Renal cortical epithelial cell (primary cell): ENCODE data around the gene PRDM11. TPM values are rescaled to one million over a fixed set of nuclear protein-coding genes. Genes with fewer than 3 reads are reported as not detected.

Source experiments
- DNase-seq: peaks from one replicate; pipeline ENCODE4 v3.0.0-alpha.2; 2011; ENCODE audit warnings: low read depth
- total RNA-seq: library from RNA; depleted of rRNA; stranded (reverse); fragments of >200 nt; gene quantifications from 2 replicates; pipeline ENCODE4 v1.2.3, GENCODE V29; 2014

The PRDM11 gene
- total RNA-seq, 1 donor from 2014 or later, result 10.1 TPM

DNA sequence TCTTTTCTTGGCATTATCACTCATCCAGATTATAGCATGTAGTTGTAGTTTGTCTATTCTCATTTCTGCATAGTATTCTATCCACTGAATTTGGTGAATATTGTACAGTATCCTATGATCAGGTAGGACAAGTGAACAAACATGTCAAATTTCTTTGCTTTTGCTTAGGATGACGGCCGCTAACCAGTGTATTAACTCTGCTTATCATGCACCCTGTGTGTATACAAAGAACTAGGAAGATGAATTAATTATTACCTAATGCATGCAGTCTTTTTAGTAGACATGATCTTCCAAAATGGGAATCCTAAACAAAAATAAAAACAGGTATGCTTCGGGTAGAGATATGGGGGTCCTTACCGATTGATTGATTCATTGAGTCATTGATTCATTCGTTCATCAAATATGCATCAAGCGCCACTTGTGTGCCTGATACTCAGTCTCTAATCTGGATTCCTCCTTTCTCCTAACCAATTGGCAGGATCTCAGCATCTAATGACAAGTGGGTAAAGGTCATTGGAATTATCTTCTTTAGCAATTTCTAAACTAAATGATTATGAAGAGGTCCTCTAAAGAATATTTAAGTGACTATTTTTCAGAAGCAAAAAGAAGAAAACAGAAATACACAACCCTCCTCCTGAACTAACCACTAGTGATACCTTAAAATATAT lies 27.9 kb downstream of the PRDM11 start:
- DNase-seq, result no peak

DNA sequence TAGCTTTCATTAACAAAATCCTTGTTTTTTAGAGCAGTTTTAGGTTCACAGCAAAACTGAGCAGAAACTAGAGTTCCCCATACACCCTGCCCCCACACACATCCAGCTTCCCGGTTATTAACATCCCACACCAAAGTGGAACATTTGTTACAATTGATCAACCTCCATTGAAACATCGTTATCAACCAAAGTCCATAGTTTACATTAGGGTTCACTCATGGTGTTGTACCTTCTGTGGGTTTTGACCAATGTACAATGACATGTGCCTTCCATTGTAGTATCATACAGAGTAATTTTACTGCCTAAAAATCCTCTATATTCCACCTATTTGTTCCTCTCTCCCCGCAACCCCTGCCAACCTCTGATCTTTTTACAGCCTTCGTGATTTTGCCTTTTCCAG lies 28.5 kb downstream of the PRDM11 start:
- DNase-seq, result no peak

DNA sequence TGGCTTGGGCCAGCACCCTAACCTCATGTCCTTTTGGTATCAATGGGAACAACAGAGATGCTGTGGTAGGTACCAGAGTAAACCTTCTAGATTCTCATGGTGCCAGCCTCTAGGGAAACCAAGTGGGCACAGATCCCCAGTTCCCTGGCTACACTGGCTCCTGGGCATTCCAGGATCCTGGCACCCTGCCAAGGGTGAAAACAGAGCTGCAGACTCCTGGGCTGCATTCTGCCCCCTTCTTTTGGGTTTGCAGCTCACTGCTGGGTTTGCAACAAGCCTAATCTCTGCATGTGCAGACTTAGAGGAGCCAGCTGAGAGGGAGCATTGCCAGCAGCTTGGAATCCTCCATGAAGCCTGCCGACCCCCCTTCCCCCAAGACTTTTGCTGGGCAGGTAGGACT lies 30.6 kb downstream of the PRDM11 start:
- no peak for DNase-seq

DNA sequence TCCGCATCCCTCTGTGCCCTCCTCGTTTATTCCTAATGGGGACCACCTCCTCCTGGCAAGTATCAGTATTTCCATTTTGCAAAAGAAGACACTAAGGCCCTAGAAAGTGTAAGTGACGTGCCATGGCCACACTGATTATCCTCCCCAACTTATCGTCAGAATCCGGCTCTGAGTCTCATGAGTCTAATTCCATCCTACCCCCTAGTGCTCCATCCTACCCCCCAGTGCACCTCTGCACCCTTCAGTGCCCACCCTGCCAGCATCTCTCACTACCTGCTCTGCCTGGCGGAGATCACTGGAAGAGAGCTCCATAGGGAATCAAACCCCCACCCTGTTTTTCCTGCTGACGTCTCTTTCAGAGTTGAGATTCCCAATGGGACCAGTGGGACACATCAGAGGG lies 31.8 kb downstream of the PRDM11 start:
- DNase-seq, result no peak

DNA sequence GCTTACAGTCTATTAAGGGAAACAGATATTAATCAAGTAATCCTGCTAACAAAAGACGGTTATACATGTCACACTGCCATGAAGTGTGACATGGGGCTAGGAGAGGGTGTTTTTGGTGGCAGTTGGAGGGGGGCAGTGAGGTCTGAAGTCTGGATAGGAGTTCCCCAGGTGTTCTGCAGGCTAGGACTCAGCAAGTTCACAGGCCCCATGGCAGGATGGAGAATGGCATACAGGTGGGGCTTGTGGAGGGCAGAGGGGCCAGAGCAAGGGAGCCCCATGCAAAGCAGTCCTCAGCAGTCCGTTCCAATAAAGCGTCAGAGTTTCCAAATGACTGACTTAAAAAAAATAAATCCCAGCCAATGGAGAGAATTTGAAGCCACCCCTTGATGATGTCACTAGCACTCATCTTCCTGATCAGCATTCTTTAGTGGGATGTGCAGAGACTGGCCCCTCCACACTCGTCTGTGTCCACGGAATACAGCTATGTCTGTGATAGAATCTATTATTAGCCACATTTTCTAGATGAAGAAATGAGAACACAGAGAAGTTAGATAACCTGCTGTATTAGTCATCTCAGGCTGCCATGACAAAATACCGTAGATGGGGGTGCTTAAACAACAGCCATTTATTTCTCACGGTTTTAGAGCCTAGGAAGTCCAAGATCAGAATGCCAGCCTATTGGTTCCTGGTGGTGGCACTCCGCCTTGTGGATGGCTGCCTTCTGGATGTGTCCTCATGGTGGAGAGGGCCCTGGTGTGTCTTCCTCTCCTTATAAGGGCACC lies 32.6 kb downstream of the PRDM11 start:
- DNase-seq, result peak; percentile 36

DNA sequence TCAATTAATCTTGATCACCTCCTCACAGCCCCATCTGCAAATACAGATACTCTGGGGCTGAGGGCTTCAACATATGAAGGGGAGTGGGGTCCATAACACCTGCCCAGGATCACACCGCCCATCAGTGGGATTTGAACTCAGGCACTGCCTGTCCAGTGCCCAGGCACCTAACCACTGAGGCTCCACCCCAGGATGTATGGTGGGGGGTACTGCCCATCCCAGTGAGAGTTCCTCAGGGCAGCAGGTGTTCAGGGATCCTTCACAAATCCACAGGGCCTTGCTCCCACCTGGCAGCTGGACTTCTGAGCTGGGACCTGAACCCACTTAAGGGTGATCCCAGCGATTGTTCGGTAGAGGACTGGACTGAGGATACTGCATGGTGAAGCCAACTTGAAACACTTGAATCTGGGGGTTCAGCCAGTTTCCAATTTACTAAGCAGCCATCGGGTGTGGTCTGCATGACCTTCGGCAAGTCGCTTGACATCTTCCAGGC lies 33.3 kb downstream of the PRDM11 start:
- no peak for DNase-seq

DNA sequence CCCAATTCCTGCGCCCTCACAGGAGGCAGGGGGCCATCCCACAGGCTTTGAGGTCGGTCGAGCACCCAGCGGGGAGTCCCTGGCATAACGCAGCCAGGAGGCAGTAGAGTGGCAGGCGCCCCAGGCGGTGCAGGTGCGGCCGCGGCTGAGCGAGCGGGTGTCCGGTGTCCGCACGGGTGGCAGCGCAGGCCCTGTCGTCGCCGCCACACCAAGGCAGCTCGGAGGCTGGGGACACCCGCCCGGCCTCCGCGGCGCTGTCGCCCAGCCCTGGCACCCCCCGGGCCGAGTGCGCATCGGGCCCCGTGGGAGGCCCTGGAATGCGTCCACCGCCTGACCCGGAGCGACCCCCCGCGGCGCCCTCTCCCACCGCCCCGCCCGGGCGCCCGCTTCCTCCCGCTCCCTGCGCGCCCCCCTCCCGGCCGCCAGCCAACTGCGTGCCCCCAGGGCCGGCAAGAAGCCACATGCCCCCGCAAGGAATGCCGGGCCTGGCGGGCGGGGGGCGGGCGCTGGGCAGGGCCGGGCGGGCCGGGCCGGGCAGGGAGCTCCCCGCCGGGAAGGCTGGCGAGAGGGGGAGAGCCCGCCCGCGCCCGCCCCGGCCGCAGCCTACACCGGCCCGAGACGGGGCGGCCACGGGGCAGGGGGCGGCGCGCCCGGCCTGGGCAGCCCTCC lies 33.9 kb downstream of the PRDM11 start:
- DNase-seq, result no peak

DNA sequence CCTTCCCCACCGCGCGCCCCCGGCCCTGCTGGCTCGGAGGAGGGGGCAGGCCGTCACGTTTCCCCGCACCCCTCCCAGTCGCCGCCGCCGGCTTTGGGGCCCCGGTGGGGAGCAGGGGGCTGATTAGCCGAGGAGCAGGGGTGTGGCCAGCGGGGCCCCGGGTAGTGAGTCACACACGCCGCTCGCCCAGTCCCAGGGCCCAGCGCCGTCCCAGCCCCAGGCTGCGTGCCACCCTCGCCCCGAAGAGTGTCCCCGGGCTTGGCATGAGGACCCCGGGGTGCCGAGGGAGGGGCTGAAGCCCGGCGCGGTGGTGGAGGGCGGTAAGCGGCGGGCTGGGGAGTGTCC lies 34.4 kb downstream of the PRDM11 start:
- peak; percentile 21 for DNase-seq

DNA sequence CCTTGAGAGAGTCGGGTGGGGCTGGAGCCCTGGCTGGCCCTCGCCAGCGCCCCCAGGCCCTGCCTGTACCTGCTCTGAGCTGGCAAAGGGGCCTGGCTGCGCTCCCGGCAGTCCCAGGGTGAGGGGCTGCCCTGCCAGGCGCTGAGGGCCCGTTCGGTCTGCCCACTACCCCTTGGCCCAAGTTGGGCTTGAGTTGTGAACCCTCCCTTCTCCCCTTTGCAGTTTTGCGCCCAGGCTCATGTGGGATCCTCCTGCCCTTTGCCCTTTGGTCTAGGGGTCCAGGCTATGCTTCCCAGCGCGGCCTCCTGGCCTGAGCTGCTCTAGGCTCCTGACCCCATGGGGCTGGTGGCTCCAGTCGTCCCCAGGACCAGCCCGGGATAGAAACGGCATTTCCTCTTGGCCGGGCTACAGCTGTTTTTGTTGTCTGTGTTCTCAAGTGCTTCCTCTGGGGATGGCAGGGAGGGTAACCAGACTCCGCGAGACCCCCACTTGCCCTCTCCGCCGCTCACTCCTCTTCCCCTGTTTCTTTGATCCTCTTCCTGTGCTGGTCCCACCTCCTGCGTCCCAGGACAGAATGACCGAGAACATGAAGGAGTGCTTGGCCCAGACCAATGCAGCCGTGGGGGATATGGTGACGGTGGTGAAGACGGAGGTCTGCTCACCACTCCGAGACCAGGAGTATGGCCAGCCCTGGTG lies 34.9 kb downstream of the PRDM11 start:
- no peak for DNase-seq

DNA sequence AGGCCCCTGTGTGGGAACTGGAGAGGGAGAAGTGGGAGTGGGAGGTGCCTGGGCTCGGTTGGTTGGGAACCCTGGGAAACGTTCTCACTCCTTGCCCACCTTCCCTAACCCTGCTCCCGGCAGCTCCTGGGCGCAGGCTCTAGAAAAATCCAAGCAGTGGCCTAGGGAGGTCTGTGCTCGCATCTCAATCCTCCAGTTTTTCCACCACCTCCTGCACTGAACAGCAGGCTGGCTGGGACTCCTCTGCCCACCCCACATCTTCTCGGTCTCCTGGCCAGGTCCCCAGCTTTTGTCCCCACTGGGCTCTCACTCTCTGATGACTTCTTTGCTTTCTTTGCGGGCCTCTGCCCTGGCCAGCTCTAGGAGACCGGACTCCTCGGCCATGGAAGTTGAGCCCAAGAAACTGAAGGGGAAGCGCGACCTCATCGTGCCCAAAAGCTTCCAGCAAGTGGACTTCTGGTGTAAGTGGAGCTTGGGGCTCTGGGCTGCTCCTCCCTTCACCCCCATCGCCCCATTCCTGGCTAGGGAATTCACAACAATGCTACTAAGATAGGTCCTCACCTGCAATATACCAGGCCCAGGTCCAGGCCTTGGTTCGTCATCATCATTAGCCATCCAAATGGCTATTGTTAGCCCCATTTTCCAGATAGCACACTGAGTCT lies 35.6 kb downstream of the PRDM11 start:
- no peak for DNase-seq

DNA sequence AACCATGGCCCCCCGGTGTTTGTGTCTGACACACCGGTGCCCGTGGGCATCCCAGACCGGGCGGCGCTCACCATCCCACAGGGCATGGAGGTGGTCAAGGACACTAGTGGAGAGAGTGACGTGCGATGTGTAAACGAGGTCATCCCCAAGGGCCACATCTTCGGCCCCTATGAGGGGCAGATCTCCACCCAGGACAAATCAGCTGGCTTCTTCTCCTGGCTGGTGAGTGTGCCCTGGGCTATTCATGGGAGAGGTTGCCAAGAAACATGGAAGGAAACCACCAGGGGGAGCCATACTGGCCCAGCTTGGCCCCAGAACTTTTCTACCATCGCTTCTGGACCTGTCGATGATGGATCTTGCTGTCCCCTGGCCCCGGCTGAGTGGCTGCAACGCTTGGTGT lies 36.5 kb downstream of the PRDM11 start:
- DNase-seq, result peak; percentile 18

DNA sequence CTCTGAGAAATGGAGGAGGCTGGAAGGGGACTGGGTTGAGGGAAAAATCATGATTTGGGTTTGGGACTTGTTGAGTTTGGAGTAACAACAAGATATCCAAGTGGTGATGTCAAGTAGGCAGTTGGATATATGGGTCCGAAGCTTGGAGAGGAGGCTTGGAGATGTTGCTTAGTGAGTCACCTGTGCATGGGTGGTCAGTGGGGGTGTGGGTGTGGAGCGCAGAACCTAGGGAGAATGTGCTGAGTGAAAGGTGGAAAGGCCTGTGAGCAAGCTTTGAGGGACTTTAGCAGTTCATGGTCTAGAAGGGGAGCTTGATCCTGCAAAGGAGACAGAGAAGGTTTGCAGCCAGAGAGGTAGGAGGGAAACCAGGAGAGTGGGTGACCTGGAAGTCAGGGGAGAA lies 38.2 kb downstream of the PRDM11 start:
- DNase-seq, result no peak

DNA sequence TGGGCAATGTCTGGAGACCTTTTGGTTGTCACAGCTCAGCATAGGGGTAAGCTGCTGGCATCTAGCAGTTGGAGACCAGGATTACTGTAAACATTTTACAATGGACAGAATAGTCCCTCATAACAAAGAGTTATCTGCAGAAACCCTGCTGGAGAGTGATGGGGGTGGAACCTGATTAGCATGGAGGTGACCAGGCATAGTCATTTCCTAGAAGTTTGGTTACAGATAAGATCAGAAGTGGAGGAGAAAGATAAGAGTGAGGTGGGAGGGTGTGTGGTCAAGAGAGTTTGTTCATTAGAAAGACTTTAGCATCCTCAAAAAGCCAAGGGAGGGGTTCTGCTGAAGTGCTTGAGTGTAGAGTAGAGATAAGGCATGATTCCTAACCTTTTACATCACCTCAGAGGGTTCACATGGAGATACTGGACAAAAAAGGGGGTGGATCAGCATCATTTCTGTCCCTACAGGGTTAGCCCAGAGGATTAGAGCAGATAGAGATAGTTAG lies 38.8 kb downstream of the PRDM11 start:
- no peak for DNase-seq

DNA sequence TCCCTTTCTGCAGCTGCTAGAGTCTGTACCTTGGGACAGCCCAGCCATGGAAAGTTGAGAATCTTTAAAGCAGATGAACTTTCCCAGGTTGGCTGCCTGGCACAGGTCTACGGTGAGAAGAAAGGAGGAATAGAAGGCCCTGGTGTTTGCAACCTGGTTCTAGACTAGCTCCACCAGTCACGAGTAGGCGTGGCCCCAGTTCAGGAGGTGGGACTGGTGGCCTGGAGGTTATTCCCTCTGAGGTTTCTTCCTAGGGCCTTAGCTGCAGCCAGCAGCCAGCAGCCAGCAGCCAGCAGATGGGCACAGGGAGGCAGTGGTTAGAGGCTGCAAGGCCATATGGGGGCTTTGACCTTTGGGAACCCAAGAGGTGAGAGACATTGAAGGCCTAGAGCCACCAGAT lies 40.9 kb downstream of the PRDM11 start:
- DNase-seq, result no peak

DNA sequence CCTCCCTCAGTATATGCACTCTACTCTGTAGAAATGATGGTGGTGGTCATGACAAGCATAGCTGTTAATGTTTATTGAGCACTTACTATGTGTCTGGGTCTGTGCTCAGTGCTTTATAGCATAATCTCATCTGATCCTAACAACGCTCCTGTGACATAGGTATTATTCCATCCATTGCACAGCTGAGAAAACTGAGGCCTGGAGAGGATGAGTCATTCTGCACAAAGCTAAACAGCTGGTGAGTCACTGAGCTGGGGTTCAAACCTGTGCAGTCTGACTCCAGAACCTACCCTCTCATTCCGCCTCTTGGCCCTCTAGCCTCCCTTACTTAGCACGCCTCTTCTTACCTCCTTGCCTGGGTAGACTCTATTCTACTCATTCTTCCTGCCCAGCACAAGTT lies 41.7 kb downstream of the PRDM11 start:
- DNase-seq, result no peak

DNA sequence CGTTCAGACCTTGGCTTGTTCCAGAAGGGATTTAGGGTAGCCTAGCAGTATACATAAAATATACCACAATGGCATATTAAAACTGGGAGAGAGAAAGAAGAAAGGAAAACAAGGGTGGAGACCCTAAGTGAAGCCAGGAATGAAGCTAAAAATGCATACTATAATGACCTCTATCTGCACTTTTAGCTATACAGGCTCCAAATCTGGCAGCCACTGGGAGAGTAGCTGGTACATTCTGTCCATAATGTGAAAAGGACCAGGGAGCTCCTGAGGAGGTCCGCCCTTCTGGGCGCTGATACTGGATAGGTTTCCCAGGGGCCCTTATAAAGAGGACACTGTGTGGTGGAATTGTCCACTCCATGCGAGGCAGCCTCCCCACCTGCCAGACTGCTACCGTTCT lies 42.8 kb downstream of the PRDM11 start:
- DNase-seq, result no peak

DNA sequence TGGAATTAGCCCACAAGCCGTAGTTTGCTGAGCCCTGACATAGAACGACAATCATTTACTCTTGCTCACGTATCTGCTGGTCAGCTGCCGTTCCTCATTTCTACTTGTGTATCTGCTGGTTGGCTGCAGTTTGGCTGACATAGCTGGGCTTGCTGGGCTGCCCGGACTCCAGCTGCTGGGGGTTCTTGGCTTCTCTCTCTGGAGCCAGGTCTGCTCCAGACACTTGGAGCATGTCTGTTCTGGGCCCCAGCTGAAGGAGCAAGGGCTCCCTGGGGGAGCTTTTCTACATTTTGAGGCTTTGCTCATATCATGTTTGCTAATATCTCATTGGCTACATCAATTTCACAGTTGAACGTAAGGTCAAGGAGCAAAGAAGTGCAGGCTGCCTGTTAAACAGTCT lies 47.3 kb downstream of the PRDM11 start:
- no peak for DNase-seq

DNA sequence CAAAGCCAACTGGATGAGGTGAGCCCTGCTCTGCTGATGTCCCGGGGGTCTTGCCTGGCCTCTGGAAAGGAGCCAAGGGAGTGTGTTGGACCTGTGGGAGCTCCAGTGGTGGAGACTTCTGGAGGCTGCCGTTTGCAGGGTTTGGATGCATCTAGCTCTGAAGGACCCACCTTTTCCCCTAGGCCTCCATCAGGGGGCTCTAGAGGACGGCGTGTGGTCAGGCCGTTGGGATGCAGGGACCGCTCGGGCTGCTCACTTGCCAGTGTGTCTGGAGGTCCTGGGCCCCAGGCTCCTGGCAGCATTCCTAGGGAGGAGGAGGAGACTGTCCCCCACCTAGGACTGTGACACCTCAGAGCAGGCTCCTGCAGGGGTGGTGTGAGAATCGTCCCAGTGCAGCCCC lies 58.3 kb downstream of the PRDM11 start:
- no peak for DNase-seq

DNA sequence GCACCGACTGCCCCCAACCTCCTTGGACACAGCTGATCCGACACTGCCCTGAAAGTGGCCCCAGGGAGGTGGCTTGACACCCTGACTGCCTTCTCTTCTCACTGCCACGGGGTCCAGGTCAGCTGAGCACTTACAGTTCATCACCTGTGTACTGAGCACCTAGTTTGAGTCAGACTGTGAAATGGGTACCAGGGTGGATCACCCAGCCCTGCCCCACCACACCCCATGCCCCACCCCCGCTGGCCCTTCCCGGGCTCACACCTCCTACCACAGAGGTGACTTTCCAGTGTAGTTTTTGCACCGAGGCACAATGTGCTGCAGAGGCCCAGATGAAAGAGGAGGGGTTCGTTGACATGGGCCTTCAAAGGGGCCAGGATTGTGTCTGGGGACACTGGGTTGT lies 59.5 kb downstream of the PRDM11 start:
- DNase-seq, result no peak

DNA sequence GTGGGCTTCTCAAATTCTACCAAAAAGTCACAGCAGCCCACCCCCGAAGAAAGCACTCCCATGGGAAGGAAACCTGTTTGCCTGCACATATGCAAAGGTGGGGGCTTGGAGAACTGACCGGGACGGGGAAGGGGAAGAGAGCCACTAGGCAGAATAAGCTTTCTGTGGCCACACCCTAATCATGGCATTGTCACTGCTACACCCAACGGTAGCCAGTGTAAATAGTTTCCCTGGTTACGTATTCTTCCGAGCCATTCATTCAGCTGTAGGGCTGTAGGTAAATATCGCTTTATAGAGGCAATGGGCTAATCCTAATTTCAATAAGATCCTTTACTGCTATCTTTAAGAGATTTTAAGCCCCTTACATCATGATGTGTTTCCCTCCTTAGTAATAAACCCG lies 61.7 kb downstream of the PRDM11 start:
- DNase-seq, result no peak

DNA sequence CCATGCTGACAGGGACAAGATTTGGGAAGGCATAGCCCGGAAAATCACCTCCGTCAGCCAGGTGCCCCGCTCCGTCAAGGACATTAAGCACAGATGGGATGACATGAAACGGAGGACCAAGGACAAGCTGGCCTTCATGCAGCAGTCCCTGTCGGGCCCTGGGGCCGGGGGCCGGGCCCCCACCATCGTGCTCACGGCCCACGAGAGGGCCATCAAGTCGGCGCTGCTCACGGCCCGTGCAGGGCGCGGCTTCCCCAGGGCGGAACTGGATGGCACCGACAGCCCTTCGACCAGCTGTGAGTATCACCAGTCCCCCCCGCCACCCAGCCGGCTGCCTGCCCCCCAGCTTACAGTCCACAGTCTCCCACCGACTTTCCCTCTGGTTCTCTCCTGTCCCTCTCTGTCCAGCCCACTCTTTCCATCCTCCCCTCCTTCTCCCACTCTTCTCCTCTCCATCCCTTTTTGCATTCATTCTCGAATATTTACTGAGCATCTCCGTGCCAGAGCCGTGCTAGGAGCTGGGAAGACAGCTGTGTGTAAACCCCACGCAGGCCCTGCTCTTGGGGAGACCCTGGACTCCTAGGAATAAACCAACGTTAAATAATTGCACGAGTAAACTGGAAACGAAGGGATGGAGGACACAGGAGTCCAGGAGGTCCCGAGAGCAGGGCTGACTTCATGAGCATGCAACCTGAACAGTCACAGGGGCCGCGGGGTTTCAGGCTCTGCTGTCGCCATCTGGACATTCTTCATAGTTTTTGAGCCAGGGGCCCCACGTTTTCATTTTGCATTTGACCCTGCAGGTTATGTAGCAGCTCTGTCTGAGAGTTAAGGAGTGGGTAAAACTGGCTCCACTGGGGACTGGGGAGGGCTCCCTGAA lies 62.8 kb downstream of the PRDM11 start:
- DNase-seq, result no peak
